Thyroid gland (tissue), 4 donors: Measurements from ENCODE around the gene THAP11.

Source experiments
- POLR2A ChIP-seq, 2 donors: fragments of 450-650 bp; IDR thresholded peaks; one replicate each; pipeline ENCODE4 v1.6.1; 2017; ENCODE audit warnings: antibody characterized with exemption in 2 of 2, mild to moderate bottlenecking in 2 of 2, moderate library complexity in 1 of 2
- TF ChIP-seq, protein P1 (sequence below), 6 experiments: fragments of 200-600 bp in 3 of 6; fragments of 450-650 bp in 3 of 6; sonication (generic) in 3 of 6; IDR thresholded peaks; one replicate each; pipeline ENCODE4 v1.5.1; 2016 to 2019; ENCODE audit warnings: antibody characterized with exemption in 6 of 6, mild to moderate bottlenecking in 2 of 6, inconsistent platforms in 1 of 6, moderate library complexity in 1 of 6

DNA sequence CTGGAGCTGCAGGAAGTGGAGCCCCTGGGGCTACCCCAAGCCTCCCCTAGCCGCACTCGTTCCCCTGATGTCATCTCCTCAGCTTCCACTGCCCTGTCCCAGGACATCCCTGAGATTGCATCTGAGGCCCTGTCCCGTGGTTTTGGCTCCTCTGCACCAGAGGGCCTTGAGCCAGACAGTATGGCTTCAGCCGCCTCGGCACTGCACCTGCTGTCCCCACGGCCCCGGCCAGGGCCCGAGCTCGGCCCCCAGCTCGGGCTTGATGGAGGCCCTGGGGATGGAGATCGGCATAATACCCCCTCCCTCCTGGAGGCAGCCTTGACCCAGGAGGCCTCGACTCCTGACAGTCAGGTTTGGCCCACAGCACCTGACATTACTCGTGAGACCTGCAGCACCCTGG lies 38.5 kb downstream of the THAP11 start:
- TF ChIP-seq POLR2A (IDR thresholded peaks at IDR 0.05): no peak
- TF ChIP-seq, protein P1, sequence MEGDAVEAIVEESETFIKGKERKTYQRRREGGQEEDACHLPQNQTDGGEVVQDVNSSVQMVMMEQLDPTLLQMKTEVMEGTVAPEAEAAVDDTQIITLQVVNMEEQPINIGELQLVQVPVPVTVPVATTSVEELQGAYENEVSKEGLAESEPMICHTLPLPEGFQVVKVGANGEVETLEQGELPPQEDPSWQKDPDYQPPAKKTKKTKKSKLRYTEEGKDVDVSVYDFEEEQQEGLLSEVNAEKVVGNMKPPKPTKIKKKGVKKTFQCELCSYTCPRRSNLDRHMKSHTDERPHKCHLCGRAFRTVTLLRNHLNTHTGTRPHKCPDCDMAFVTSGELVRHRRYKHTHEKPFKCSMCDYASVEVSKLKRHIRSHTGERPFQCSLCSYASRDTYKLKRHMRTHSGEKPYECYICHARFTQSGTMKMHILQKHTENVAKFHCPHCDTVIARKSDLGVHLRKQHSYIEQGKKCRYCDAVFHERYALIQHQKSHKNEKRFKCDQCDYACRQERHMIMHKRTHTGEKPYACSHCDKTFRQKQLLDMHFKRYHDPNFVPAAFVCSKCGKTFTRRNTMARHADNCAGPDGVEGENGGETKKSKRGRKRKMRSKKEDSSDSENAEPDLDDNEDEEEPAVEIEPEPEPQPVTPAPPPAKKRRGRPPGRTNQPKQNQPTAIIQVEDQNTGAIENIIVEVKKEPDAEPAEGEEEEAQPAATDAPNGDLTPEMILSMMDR (IDR thresholded peaks at IDR 0.05): no peak
